ENCODE results near the gene SRSF4.

- no peak for TF ChIP-seq CTCF (IDR thresholded peaks at IDR 0.05)
- TF ChIP-seq EZH2 (IDR thresholded peaks at IDR 0.05; ENCODE audit: borderline replicate concordance, insufficient read depth, low read depth, low read length, poor library complexity, severe bottlenecking) = no peak
These were observed 43.7 kb upstream of the SRSF4 start for GRCh38 chr1:29225361-29225760.
